GM12878 (cell line): ENCODE measurements around the gene JADE1. TPM values are rescaled to one million over a fixed set of nuclear protein-coding genes. Genes with fewer than 3 reads are reported as not detected.

Source experiments
- ATAC-seq: fragments of 200-7000 bp; cut with Tn5 transposase; 3 replicates; pipeline ENCODE4 v1.9.1; 2020; ENCODE audit warnings: mild to moderate bottlenecking, moderate library complexity
- BruUV-seq: library from RNA; stranded (reverse); fragments of 400-500 nt; replicated peaks from 2 replicates; lab custom pipeline; 2021; lab: Mats Ljungman, UMichigan
- CTCF ChIA-PET: fragments of 300-600 bp; sonication (Branson Sonifier 250); formaldehyde crosslinking; extraction: SDS; loops from one replicate; lab custom pipeline; 2021; ENCODE audit warnings: inconsistent platforms; lab: Yijun Ruan, JAX
- POLR2A ChIA-PET: fragments of 350-600 bp; formaldehyde crosslinking; extraction: SDS; loops from one replicate; lab custom pipeline; 2021; ENCODE audit warnings: inconsistent platforms; lab: Charles Lee
- RAD21 ChIA-PET: fragments of 300-600 bp; sonication (Branson Sonifier 250); formaldehyde crosslinking; loops from one replicate; lab custom pipeline; 2023; ENCODE audit warnings: antibody characterized with exemption; ENCODE audit not compliant: unreplicated experiment; lab: Charles Lee
- SMC1A ChIA-PET: fragments of 300-600 bp; sonication (Branson Sonifier 250); formaldehyde crosslinking; loops from one replicate; lab custom pipeline; 2023; ENCODE audit not compliant: unreplicated experiment, uncharacterized antibody; lab: Charles Lee
- DNase-seq: peaks from one replicate; pipeline ENCODE4 v3.0.0-alpha.2; 2011; ENCODE audit warnings: low read depth, low spot score
- FAIRE-seq: peaks from 3 replicates; lab custom pipeline; 2011; peaks lifted over from hg19 to GRCh38; lab: Jason Lieb, UNC
- H2AFZ ChIP-seq: 2 replicates; pipeline ENCODE4 v1.6.0; 2011; ENCODE audit warnings: low read depth, low read length, control low read depth; ENCODE audit not compliant: control insufficient read depth
- H3K27ac ChIP-seq: 2 replicates; pipeline ENCODE4 v1.5.1; 2011; ENCODE audit warnings: control low read depth; ENCODE audit not compliant: control insufficient read depth, insufficient read depth
- H3K27me3 ChIP-seq, 2 experiments: replicated peaks in 1 of 2; 2 replicates each; pipeline versions ENCODE4 v1.6.0 to v1.6.1; 2011; ENCODE audit warnings: low read length in 1 of 2; ENCODE audit not compliant: control insufficient read depth in 2 of 2, insufficient read depth in 2 of 2
- H3K36me3 ChIP-seq, 2 experiments: 2 replicates each; pipeline ENCODE4 v1.5.1; 2011; ENCODE audit warnings: low read length in 1 of 2; ENCODE audit not compliant: control insufficient read depth in 2 of 2, insufficient read depth in 2 of 2
- H3K4me1 ChIP-seq: 2 replicates; pipeline ENCODE4 v1.6.1; 2011; ENCODE audit warnings: mild to moderate bottlenecking, low read length, moderate library complexity, mixed read lengths; ENCODE audit not compliant: control insufficient read depth, insufficient read depth
- H3K4me2 ChIP-seq: 2 replicates; pipeline ENCODE4 v1.6.0; 2011; ENCODE audit warnings: control low read depth; ENCODE audit not compliant: control insufficient read depth, insufficient read depth
- H3K4me3 ChIP-seq: fragments of 200-600 bp; sonication (generic); 2 replicates; pipeline ENCODE4 v1.5.1; 2016
- H3K79me2 ChIP-seq: 2 replicates; pipeline ENCODE4 v1.6.0; 2011; ENCODE audit warnings: low read length; ENCODE audit not compliant: control insufficient read depth, insufficient read depth
- H3K9ac ChIP-seq: 2 replicates; pipeline ENCODE4 v1.8.0; 2011; ENCODE audit warnings: low read length, control low read depth, mixed read lengths; ENCODE audit not compliant: control insufficient read depth, insufficient read depth
- H3K9me3 ChIP-seq: replicated peaks from 3 replicates; pipeline ENCODE4 v1.5.1; 2011; ENCODE audit warnings: mild to moderate bottlenecking, low read length; ENCODE audit not compliant: control insufficient read depth, insufficient read depth
- H4K20me1 ChIP-seq: 2 replicates; pipeline ENCODE4 v1.6.0; 2011; ENCODE audit not compliant: control insufficient read depth, insufficient read depth
- CHD2 ChIP-seq: IDR thresholded peaks from 2 replicates; pipeline ENCODE4 v1.6.1; 2011; ENCODE audit warnings: low read depth, low read length, improper control_type of control experiment, borderline replicate concordance
- CREM ChIP-seq: IDR thresholded peaks from 2 replicates; pipeline ENCODE4 v1.6.1; 2014; ENCODE audit warnings: antibody characterized with exemption, low read depth
- SREBF2 ChIP-seq: IDR thresholded peaks from 2 replicates; pipeline ENCODE4 v1.6.1; 2012; ENCODE audit warnings: mild to moderate bottlenecking, low read length
- WGBS: methylation state at CpG from one replicate; pipeline ENCODE4 v1.1.6; 2016; ENCODE audit warnings: low lambda C conversion rate; ENCODE audit not compliant: insufficient replicate concordance, insufficient coverage; ENCODE audit errors: missing lambda C conversion rate; 5-methylcytosine and 5-hydroxymethylcytosine counted together
- in situ Hi-C: fragments of 300-500 bp; cut with MboI; formaldehyde crosslinking; loops from 9 replicates; pipeline ENCODE4 v1.14.3; 2018; ENCODE audit warnings: mixed read lengths
- intact Hi-C: fragments of 100-400 bp; cut with micrococcal nuclease; formaldehyde crosslinking; loops from one replicate; pipeline ENCODE4 v1.14.2; 2022; ENCODE audit not compliant: unreplicated experiment
- polyA plus RNA-seq, 11 experiments: library from polyadenylated mRNA; depleted of rRNA in 4 of 11; unstranded in 6 of 11; stranded (reverse) in 5 of 11; fragments of >200 nt; fragmentation: Nextera tagmentation in 4 of 11; fragmentation: Illumina TruSeq in 1 of 11; extraction: Ambion mirVana in 4 of 11; extraction: Trizol in 1 of 11; gene quantifications; 1 replicate in 1 of 11; 2 replicates in 10 of 11; pipeline versions ENCODE4 v1.2.1 to v1.2.3, GENCODE V29; 2011 to 2016; ENCODE audit warnings: inconsistent platforms in 2 of 11, missing spikeins in 2 of 11, low read depth in 1 of 11
- total RNA-seq, 4 experiments: library from RNA; depleted of rRNA in 3 of 4; stranded (reverse); fragments of >200 nt in 3 of 4; fragmentation: Illumina TruSeq in 1 of 4; extraction: Trizol in 1 of 4; gene quantifications; 2 replicates each; pipeline versions ENCODE4 v1.2.1 to v1.2.3, GENCODE V29; 2013 to 2021
- TF ChIP-seq, protein P1 (sequence below): IDR thresholded peaks from 2 replicates; pipeline ENCODE4 v1.6.1; 2012; ENCODE audit warnings: mild to moderate bottlenecking, low read depth, low read length
- TF ChIP-seq, protein P2 (sequence below): fragments of 450-650 bp; conservative IDR thresholded peaks from 2 replicates; pipeline ENCODE4 v1.6.1; 2017; ENCODE audit warnings: mild to moderate bottlenecking, moderate library complexity
- TF ChIP-seq, protein P3 (sequence below): IDR thresholded peaks from 2 replicates; pipeline ENCODE4 v1.6.1; 2012; ENCODE audit warnings: low read depth, low read length, improper control_type of control experiment

JADE1 gene
- total and polyA plus RNA-seq, 10 of the 15 experiments (the other 5 are each of a cell fraction or from before 2014, with no cell fraction given) = 5.9 to 27.2 (median 15.8) TPM

DNA sequence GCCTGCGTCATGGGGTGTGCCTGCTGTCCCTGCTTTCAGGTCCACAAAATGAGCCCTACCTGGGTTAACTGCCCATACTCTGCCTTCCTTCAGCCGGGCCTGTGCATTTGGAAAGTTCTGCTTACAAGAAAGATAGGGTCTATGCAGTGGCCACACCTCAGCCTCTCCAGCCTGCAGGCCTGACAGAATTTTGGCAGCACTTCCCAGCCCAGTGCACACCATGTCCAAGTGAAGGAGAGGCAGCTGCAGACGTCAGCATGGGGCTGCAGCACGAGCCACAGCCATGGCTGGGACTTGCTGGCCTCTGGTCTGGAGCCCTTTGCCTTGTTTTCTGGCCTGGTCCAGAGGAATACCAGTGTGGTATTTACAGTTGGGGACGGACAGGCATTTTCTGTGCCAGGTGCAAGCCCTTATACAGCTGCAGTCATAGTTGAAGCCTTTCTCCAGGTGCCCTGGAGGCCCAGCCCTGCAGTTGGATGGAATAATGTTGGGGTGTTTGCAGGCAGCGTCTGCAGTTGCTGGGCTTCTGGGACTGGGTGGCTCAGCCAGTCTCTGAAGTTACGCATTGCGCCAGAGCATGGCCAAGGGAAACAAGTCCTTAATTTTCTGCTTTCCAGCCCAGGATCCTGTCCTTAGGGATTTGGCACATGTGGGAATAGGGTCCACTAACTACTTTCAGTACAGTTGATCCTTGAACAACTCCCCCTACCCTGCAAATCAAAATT, 26.2 kb downstream of the JADE1 start:
- 85% methylated on average over 8 of the region's 8 CpGs for WGBS
- peaks cover 76% of the 10 kb centered on the region for H3K79me2 ChIP-seq
- no peak overlapping the region for H3K4me3 ChIP-seq
- in situ Hi-C loops = no loop called here
- ChIA-PET RAD21 (interaction anchor here (0.6 kb wide), 1 partner anchor 56 kb away, joined by 4 read pairs; no protein-coding TSS in a partner anchor), POLR2A (interaction anchor here (1.1 to 3.0 kb wide), 2 partner anchors 22 to 257 kb away, joined by 3 to 23 read pairs; partner anchors contain the start of gene SCLT1), CTCF (interaction anchor here (0.6 to 1.7 kb wide), 3 partner anchors 7 to 591 kb away, joined by 3 to 4 read pairs (median 4); no protein-coding TSS in a partner anchor), SMC1A (interaction anchor here (0.8 to 2.3 kb wide), 5 partner anchors 20 to 260 kb away, joined by 3 to 21 read pairs (median 5); no protein-coding TSS in a partner anchor)
- BruUV-seq = no TSS peak
- intact Hi-C loops = no loop called here
- H3K36me3 ChIP-seq = peaks cover 8 to 39% of the 10 kb centered on the region in 2 experiments
- no peaks in the 10 kb centered on the region for H3K27me3 ChIP-seq
- FAIRE-seq (no peak), DNase-seq (no peak), ATAC-seq (no peak)
- no peaks in the 10 kb centered on the region for H3K9me3 ChIP-seq
- peaks cover 21% of the 10 kb centered on the region for H3K4me1 ChIP-seq
- H2AFZ ChIP-seq = no peak overlapping the region
- H3K27ac ChIP-seq = no peak overlapping the region
- H3K4me2 ChIP-seq = no peak overlapping the region
- no peak overlapping the region for H3K9ac ChIP-seq
- no peaks in the 10 kb centered on the region for H4K20me1 ChIP-seq
- TF ChIP-seq CHD2 (no peak), SREBF2 (no peak)

DNA sequence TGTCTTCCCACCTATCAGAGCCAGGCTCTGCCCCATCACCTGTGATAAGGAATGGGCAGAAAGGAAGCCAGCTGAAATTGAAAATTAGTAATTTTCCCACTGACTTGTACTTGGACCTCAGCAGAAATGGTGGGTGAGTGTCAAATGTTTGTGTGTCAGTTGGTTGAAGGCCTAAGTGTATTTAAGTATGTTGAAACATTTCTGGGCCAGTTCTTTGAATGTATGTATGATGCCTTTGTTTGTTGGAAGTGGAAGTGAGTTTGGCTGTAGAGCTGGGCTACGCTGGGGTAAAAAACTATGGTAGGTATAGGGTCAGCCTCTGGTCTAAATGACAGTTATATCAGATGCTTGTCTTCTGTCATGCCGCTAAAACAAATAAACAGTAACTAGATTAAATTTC, 27.7 kb downstream of the JADE1 start:
- no peaks in the 10 kb centered on the region for H4K20me1 ChIP-seq
- DNase-seq (no peak), ATAC-seq (no peak), FAIRE-seq (no peak)
- H3K4me1 ChIP-seq = peaks cover 6% of the 10 kb centered on the region; the same call in 1 of the 2 replicates
- no TSS peak for BruUV-seq
- no peaks in the 10 kb centered on the region for H3K27me3 ChIP-seq
- no peak overlapping the region for H3K4me3 ChIP-seq
- in situ Hi-C loops (no loop called here), intact Hi-C loops (no loop called here)
- RAD21 ChIA-PET = interaction anchor here (1.1 to 4.1 kb wide), 6 partner anchors 9 to 284 kb away, joined by 3 to 21 read pairs (median 7); no protein-coding TSS in a partner anchor
- H2AFZ ChIP-seq = no peak overlapping the region
- 97% methylated on average over 2 of the region's 2 CpGs for WGBS
- CTCF ChIA-PET = interaction anchor here (0.5 to 1.7 kb wide), 11 partner anchors 9 to 645 kb away, joined by 3 to 6 read pairs (median 3); no protein-coding TSS in a partner anchor
- no peak overlapping the region for H3K9ac ChIP-seq
- SMC1A ChIA-PET = interaction anchor here (1.0 to 5.5 kb wide), 10 partner anchors 10 to 384 kb away, joined by 3 to 45 read pairs (median 4); no protein-coding TSS in a partner anchor
- H3K9me3 ChIP-seq = no peaks in the 10 kb centered on the region
- POLR2A ChIA-PET = interaction anchor here (1.1 to 3.0 kb wide), 4 partner anchors 9 to 24 kb away, joined by 4 to 23 read pairs (median 10); no protein-coding TSS in a partner anchor
- peaks cover 8 to 47% of the 10 kb centered on the region in 2 experiments for H3K36me3 ChIP-seq
- no peak overlapping the region for H3K4me2 ChIP-seq
- no peak overlapping the region for H3K27ac ChIP-seq
- peaks cover 73% of the 10 kb centered on the region for H3K79me2 ChIP-seq
- TF ChIP-seq CREM = no peak
- TF ChIP-seq, protein P1, sequence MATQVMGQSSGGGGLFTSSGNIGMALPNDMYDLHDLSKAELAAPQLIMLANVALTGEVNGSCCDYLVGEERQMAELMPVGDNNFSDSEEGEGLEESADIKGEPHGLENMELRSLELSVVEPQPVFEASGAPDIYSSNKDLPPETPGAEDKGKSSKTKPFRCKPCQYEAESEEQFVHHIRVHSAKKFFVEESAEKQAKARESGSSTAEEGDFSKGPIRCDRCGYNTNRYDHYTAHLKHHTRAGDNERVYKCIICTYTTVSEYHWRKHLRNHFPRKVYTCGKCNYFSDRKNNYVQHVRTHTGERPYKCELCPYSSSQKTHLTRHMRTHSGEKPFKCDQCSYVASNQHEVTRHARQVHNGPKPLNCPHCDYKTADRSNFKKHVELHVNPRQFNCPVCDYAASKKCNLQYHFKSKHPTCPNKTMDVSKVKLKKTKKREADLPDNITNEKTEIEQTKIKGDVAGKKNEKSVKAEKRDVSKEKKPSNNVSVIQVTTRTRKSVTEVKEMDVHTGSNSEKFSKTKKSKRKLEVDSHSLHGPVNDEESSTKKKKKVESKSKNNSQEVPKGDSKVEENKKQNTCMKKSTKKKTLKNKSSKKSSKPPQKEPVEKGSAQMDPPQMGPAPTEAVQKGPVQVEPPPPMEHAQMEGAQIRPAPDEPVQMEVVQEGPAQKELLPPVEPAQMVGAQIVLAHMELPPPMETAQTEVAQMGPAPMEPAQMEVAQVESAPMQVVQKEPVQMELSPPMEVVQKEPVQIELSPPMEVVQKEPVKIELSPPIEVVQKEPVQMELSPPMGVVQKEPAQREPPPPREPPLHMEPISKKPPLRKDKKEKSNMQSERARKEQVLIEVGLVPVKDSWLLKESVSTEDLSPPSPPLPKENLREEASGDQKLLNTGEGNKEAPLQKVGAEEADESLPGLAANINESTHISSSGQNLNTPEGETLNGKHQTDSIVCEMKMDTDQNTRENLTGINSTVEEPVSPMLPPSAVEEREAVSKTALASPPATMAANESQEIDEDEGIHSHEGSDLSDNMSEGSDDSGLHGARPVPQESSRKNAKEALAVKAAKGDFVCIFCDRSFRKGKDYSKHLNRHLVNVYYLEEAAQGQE = no peak
- TF ChIP-seq, protein P2, sequence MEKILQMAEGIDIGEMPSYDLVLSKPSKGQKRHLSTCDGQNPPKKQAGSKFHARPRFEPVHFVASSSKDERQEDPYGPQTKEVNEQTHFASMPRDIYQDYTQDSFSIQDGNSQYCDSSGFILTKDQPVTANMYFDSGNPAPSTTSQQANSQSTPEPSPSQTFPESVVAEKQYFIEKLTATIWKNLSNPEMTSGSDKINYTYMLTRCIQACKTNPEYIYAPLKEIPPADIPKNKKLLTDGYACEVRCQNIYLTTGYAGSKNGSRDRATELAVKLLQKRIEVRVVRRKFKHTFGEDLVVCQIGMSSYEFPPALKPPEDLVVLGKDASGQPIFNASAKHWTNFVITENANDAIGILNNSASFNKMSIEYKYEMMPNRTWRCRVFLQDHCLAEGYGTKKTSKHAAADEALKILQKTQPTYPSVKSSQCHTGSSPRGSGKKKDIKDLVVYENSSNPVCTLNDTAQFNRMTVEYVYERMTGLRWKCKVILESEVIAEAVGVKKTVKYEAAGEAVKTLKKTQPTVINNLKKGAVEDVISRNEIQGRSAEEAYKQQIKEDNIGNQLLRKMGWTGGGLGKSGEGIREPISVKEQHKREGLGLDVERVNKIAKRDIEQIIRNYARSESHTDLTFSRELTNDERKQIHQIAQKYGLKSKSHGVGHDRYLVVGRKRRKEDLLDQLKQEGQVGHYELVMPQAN = no peak
- TF ChIP-seq, protein P3, sequence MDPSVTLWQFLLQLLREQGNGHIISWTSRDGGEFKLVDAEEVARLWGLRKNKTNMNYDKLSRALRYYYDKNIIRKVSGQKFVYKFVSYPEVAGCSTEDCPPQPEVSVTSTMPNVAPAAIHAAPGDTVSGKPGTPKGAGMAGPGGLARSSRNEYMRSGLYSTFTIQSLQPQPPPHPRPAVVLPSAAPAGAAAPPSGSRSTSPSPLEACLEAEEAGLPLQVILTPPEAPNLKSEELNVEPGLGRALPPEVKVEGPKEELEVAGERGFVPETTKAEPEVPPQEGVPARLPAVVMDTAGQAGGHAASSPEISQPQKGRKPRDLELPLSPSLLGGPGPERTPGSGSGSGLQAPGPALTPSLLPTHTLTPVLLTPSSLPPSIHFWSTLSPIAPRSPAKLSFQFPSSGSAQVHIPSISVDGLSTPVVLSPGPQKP = no peak
